Adrenal gland (tissue), 5 donors: ENCODE data around the gene INVS.

ENCODE experiments used
- CTCF ChIP-seq, 6 experiments: fragments of 450-650 bp in 4 of 6; fragments of 200-600 bp in 2 of 6; sonication (generic) in 1 of 6; IDR thresholded peaks; 1 replicate in 5 of 6; 2 replicates in 1 of 6; pipeline versions ENCODE4 v1.5.1 to v1.8.0; 2016 to 2021; ENCODE audit warnings: antibody characterized with exemption in 6 of 6, mild to moderate bottlenecking in 2 of 6, moderate library complexity in 1 of 6
- POLR2A ChIP-seq, 2 donors: fragments of 450-650 bp; IDR thresholded peaks; one replicate each; pipeline ENCODE4 v1.6.1; 2017; ENCODE audit warnings: antibody characterized with exemption in 2 of 2, mild to moderate bottlenecking in 2 of 2, moderate library complexity in 1 of 2
- donor health status: DM: no; HTN: no; CAD: no.

GRCh38 chr9:100282388-100282719 lies 183.3 kb downstream of the INVS start:
- TF ChIP-seq POLR2A (IDR thresholded peaks at IDR 0.05) (no peak), CTCF (IDR thresholded peaks at IDR 0.05) (no peak)
